GM23248 (cell line): Measurements from ENCODE around the gene ZDHHC14. TPM values are rescaled to one million over a fixed set of nuclear protein-coding genes. Genes with fewer than 3 reads are reported as not detected.

Experiments
- DNase-seq: peaks from one replicate; pipeline ENCODE4 v3.0.0-alpha.2; 2015
- H2AFZ ChIP-seq: fragments of 200-600 bp; sonication (generic); 2 replicates; pipeline ENCODE4 v1.6.1; 2016; ENCODE audit warnings: antibody characterized with exemption
- H3F3A ChIP-seq: fragments of 200-600 bp; sonication (generic); 2 replicates; pipeline ENCODE4 v1.6.1; 2016; ENCODE audit warnings: mild to moderate bottlenecking, antibody characterized with exemption, mixed run types; ENCODE audit not compliant: insufficient read depth
- H3K27ac ChIP-seq: fragments of 200-600 bp; sonication (generic); 2 replicates; pipeline ENCODE4 v1.5.1; 2016; ENCODE audit warnings: mild to moderate bottlenecking
- H3K27me3 ChIP-seq: fragments of 200-600 bp; sonication (generic); replicated peaks from 2 replicates; pipeline ENCODE4 v1.6.1; 2016; ENCODE audit warnings: mild to moderate bottlenecking; ENCODE audit not compliant: insufficient read depth
- H3K36me3 ChIP-seq: fragments of 200-600 bp; sonication (generic); 2 replicates; pipeline ENCODE4 v1.6.1; 2016; ENCODE audit warnings: low read depth, mild to moderate bottlenecking
- H3K4me1 ChIP-seq: fragments of 200-600 bp; sonication (generic); 2 replicates; pipeline ENCODE4 v1.6.1; 2016; ENCODE audit warnings: mild to moderate bottlenecking; ENCODE audit not compliant: insufficient read depth
- H3K4me2 ChIP-seq: fragments of 200-600 bp; sonication (generic); one replicate; pipeline ENCODE4 v1.6.1; 2016; ENCODE audit warnings: mild to moderate bottlenecking; ENCODE audit not compliant: unreplicated experiment
- H3K4me3 ChIP-seq: fragments of 200-600 bp; sonication (generic); 2 replicates; pipeline ENCODE4 v1.5.1; 2016; ENCODE audit warnings: mild to moderate bottlenecking
- H3K79me2 ChIP-seq: fragments of 200-600 bp; sonication (generic); 2 replicates; pipeline ENCODE4 v1.6.1; 2016; ENCODE audit warnings: mild to moderate bottlenecking; ENCODE audit not compliant: insufficient read depth
- H3K9ac ChIP-seq: fragments of 200-600 bp; sonication (generic); 2 replicates; pipeline ENCODE4 v1.6.1; 2016; ENCODE audit warnings: mild to moderate bottlenecking
- H3K9me2 ChIP-seq: fragments of 200-600 bp; sonication (generic); 2 replicates; pipeline ENCODE4 v1.6.1; 2016; ENCODE audit warnings: mixed run types, mild to moderate bottlenecking, moderate library complexity; ENCODE audit not compliant: insufficient read depth
- H3K9me3 ChIP-seq: fragments of 200-600 bp; sonication (generic); one replicate; pipeline ENCODE4 v1.6.1; 2017; ENCODE audit warnings: low read depth
- H4K20me1 ChIP-seq: fragments of 200-600 bp; sonication (generic); 2 replicates; pipeline ENCODE4 v1.6.0; 2016; ENCODE audit not compliant: insufficient read depth
- EZH2 ChIP-seq: fragments of 200-600 bp; sonication (generic); IDR thresholded peaks from 2 replicates; pipeline ENCODE4 v1.6.1; 2018; ENCODE audit warnings: antibody characterized with exemption, mild to moderate bottlenecking; ENCODE audit not compliant: insufficient read depth, poor library complexity, severe bottlenecking
- EZH2phosphoT487 ChIP-seq: fragments of 200-600 bp; sonication (generic); IDR thresholded peaks from 2 replicates; pipeline ENCODE4 v1.6.1; 2018; ENCODE audit warnings: antibody characterized with exemption, moderate library complexity, mild to moderate bottlenecking, low read depth; ENCODE audit not compliant: insufficient read depth
- WGBS, 2 experiments: methylation state at CpG; one replicate each; pipeline ENCODE4 v1.1.6; 2015 to 2017; ENCODE audit warnings: low lambda C conversion rate in 2 of 2, low coverage in 1 of 2; ENCODE audit errors: missing lambda C conversion rate in 2 of 2; 5-methylcytosine and 5-hydroxymethylcytosine counted together
- in situ Hi-C: fragments of 300-500 bp; cut with MboI; formaldehyde crosslinking; loops from 2 replicates; pipeline ENCODE4 v1.15.0; 2020
- polyA plus RNA-seq: library from polyadenylated mRNA; unstranded; fragments of >200 nt; fragmentation: Nextera tagmentation; extraction: Ambion mirVana; gene quantifications from 2 replicates; pipeline ENCODE4 v1.2.1, GENCODE V29; 2016
- total RNA-seq: library from RNA; depleted of rRNA; stranded (reverse); fragments of >200 nt; shearing (Covaris generic); gene quantifications from 2 replicates; pipeline ENCODE4 v1.2.3, GENCODE V29; 2014

The ZDHHC14 gene
- total and polyA plus RNA-seq, 2 experiments from 2014 or later, result 1.4 to 4.5 TPM

- H3K27me3 ChIP-seq, result no peaks in the 10 kb centered on the region
- H3K9me2 ChIP-seq, result no peaks in the 10 kb centered on the region
- no peaks in the 10 kb centered on the region for H3K9me3 ChIP-seq
- no peak overlapping the region for H3K4me3 ChIP-seq
- no peak overlapping the region for H2AFZ ChIP-seq
- no peaks in the 10 kb centered on the region for H3K36me3 ChIP-seq
- H3F3A ChIP-seq, result no peaks in the 10 kb centered on the region
- TF ChIP-seq EZH2 (no peak), EZH2phosphoT487 (no peak)
- no peak for DNase-seq
- in situ Hi-C loops, result no loop called here
- no peaks in the 10 kb centered on the region for H3K4me1 ChIP-seq
- H3K9ac ChIP-seq, result no peak overlapping the region
- H3K27ac ChIP-seq, result no peak overlapping the region
- H4K20me1 ChIP-seq, result no peaks in the 10 kb centered on the region
- no peaks in the 10 kb centered on the region for H3K79me2 ChIP-seq
- 92 to 97% methylated on average over 3 of the region's 3 CpGs for WGBS, 2 experiments
- H3K4me2 ChIP-seq, result no peak overlapping the region
Measured at GRCh38 chr6:157376241-157376640, 4.7 kb upstream of the ZDHHC14 start.

GRCh38 chr6:157376706-157377230 lies 4.2 kb upstream of the ZDHHC14 start:
- in situ Hi-C loops, result no loop called here
- H3K79me2 ChIP-seq, result no peaks in the 10 kb centered on the region
- H3K27me3 ChIP-seq, result no peaks in the 10 kb centered on the region
- peak overlapping the region; percentile 27 for H3K27ac ChIP-seq
- no peak overlapping the region for H3K4me2 ChIP-seq
- H3K9ac ChIP-seq, result no peak overlapping the region
- 0 out of 2 replicates have a peak overlapping the region, but pooled peaks have one; percentile 50 for H2AFZ ChIP-seq
- H3K36me3 ChIP-seq, result no peaks in the 10 kb centered on the region
- H4K20me1 ChIP-seq, result no peaks in the 10 kb centered on the region
- H3F3A ChIP-seq, result no peaks in the 10 kb centered on the region
- DNase-seq, result peak; percentile 56
- no peak for TF ChIP-seq EZH2phosphoT487
- no peak for TF ChIP-seq EZH2
- no peaks in the 10 kb centered on the region for H3K9me2 ChIP-seq
- no peaks in the 10 kb centered on the region for H3K4me1 ChIP-seq
- no peaks in the 10 kb centered on the region for H3K9me3 ChIP-seq
- WGBS, 2 experiments, result 38 to 48% methylated on average over 9 of the region's 9 CpGs
- no peak overlapping the region for H3K4me3 ChIP-seq

- Histone ChIP-seq H3K79me2 (peaks cover 14% of the 10 kb centered on the region; the same call in 1 of the 2 replicates), H3K9me2 (no peaks in the 10 kb centered on the region), H3F3A (no peaks in the 10 kb centered on the region), H3K27ac (peak overlapping the region; percentile 56), H3K4me2 (peak overlapping the region; percentile 89), H4K20me1 (no peaks in the 10 kb centered on the region), H3K4me3 (peak overlapping the region; percentile 93), H3K9me3 (no peaks in the 10 kb centered on the region), H2AFZ (peak overlapping the region; percentile 93), H3K4me1 (no peaks in the 10 kb centered on the region), H3K9ac (peak overlapping the region; percentile 79), H3K36me3 (no peaks in the 10 kb centered on the region), H3K27me3 (no peaks in the 10 kb centered on the region)
- DNase-seq, result peak; percentile 97
- TF ChIP-seq EZH2 (no peak), EZH2phosphoT487 (no peak)
- in situ Hi-C loops, result no loop called here
- 1 to 2% methylated on average over 21 to 45 of the region's 45 CpGs for whole genome bisulfite sequencing, 2 experiments
Measured at GRCh38 chr6:157379656-157380457, 1.1 kb upstream of the ZDHHC14 start.

- no peaks in the 10 kb centered on the region for H3K27me3 ChIP-seq
- H2AFZ ChIP-seq, result peak overlapping the region; percentile 93
- H3K9ac ChIP-seq, result peak overlapping the region; percentile 79
- no peaks in the 10 kb centered on the region for H3K9me3 ChIP-seq
- no peak for TF ChIP-seq EZH2phosphoT487
- TF ChIP-seq EZH2, result no peak
- peaks cover 14% of the 10 kb centered on the region; the same call in 1 of the 2 replicates for H3K79me2 ChIP-seq
- no peaks in the 10 kb centered on the region for H3K4me1 ChIP-seq
- H3K9me2 ChIP-seq, result no peaks in the 10 kb centered on the region
- no peaks in the 10 kb centered on the region for H3K36me3 ChIP-seq
- no peaks in the 10 kb centered on the region for H3F3A ChIP-seq
- in situ Hi-C loops, result no loop called here
- WGBS, 2 experiments, result 2 to 3% methylated on average over 5 to 21 of the region's 28 CpGs
- peak overlapping the region; percentile 56 for H3K27ac ChIP-seq
- no peaks in the 10 kb centered on the region for H4K20me1 ChIP-seq
- DNase-seq, result no peak
- peak overlapping the region; percentile 89 for H3K4me2 ChIP-seq
- peak overlapping the region; percentile 93 for H3K4me3 ChIP-seq
Measured at GRCh38 chr6:157380458-157380778, 572 bp upstream of the ZDHHC14 start.
